Gastroesophageal sphincter (tissue), 4 donors: ENCODE measurements around the gene FAM234A. TPM values are rescaled to one million over a fixed set of nuclear protein-coding genes. Genes with fewer than 3 reads are reported as not detected.

ENCODE experiments used
- ATAC-seq: fragments of 150-250 bp; one replicate; pipeline ENCODE4 v1.9.1; 2016; ENCODE audit warnings: mild to moderate bottlenecking, moderate library complexity
- H3K27ac ChIP-seq, 4 donors: fragments of 200-600 bp; sonication (generic) in 3 of 4; 1 replicate in 3 of 4; 2 replicates in 1 of 4; pipeline ENCODE4 v1.5.1; 2016 to 2019
- H3K27me3 ChIP-seq: fragments of 200-600 bp; sonication (generic); one replicate; pipeline ENCODE4 v1.5.1; 2019
- H3K36me3 ChIP-seq, 2 donors: fragments of 200-600 bp; sonication (generic); one replicate each; pipeline ENCODE4 v1.5.1; 2019; ENCODE audit warnings: control low read depth in 1 of 2
- H3K4me1 ChIP-seq, 3 donors: fragments of 200-600 bp; sonication (generic); 1 replicate in 2 of 3; 2 replicates in 1 of 3; pipeline ENCODE4 v1.5.1; 2016 to 2019; ENCODE audit warnings: control low read depth in 2 of 3
- H3K4me3 ChIP-seq, 2 donors: fragments of 200-600 bp; sonication (generic); one replicate each; pipeline ENCODE4 v1.5.1; 2019; ENCODE audit warnings: mild to moderate bottlenecking in 1 of 2, moderate library complexity in 1 of 2
- H3K9me3 ChIP-seq, 3 donors: fragments of 200-600 bp; sonication (generic); one replicate each; pipeline ENCODE4 v1.5.1; 2017 to 2019; ENCODE audit warnings: control low read depth in 2 of 3
- EP300 ChIP-seq: sonication (generic); formaldehyde crosslinking; IDR thresholded peaks from one replicate; pipeline ENCODE4 v1.6.1; 2017; ENCODE audit warnings: antibody characterized with exemption, mild to moderate bottlenecking
- POLR2A ChIP-seq, 2 donors: fragments of 450-650 bp; IDR thresholded peaks; one replicate each; pipeline ENCODE4 v1.6.1; 2017; ENCODE audit warnings: antibody characterized with exemption in 2 of 2, mild to moderate bottlenecking in 2 of 2, moderate library complexity in 1 of 2
- POLR2AphosphoS5 ChIP-seq: sonication (generic); formaldehyde crosslinking; IDR thresholded peaks from one replicate; pipeline ENCODE4 v1.6.1; 2017; ENCODE audit warnings: antibody characterized with exemption
- WGBS, 2 donors: methylation state at CpG; one replicate each; pipeline ENCODE4 v1.1.5; 2018; ENCODE audit warnings: low coverage in 1 of 2; 5-methylcytosine and 5-hydroxymethylcytosine counted together
- total RNA-seq, 4 donors: library from RNA; depleted of rRNA; stranded (reverse); fragments of >200 nt; gene quantifications; one replicate each; pipeline ENCODE4 v1.1.0, GENCODE V29; 2016
- TF ChIP-seq, protein P1 (sequence below), 4 experiments: fragments of 200-600 bp in 2 of 4; fragments of 450-650 bp in 2 of 4; sonication (generic) in 1 of 4; IDR thresholded peaks; one replicate each; pipeline ENCODE4 v1.5.1; 2017 to 2019; ENCODE audit warnings: antibody characterized with exemption in 4 of 4, mild to moderate bottlenecking in 2 of 4, moderate library complexity in 2 of 4

Gene FAM234A
- total RNA-seq, 4 donors from 2014 or later: 54.5 to 123 (median 93.2) TPM

DNA sequence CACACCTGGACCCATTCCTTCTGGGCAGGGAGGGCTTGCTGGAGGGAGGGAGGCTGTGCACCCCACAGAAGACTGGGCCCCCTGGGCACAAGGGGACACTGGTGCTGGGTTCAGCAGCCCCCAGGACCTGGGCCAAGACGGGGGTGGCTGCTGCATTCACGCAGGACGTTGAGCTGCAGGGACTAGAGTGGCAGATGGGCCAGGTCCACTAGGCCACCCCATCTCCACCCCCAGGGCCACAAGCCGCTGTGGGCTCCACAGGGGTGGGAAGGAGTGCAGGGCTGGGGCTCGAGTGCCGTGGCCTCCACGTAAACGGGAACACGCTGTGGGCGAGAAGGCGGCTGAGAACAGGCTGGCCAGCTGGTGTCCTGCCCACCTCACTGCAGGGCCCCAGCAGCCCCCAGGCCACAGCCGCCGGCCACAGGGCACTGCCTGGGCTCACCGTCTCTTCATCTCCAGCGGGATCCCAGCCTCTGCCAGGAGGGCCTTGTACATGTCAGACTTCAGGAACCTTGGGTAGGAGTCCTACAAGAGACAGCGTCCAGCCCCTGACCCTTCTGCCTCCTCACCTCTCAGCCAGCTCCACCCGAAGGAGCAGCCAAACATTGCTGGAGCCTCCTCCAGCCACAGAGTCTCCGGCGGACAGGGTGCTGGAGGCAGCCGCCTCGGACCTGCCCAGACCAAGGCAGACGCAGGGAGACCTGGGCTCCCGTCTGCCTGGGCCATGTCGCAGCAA, 34.6 kb downstream of the FAM234A start:
- Histone ChIP-seq H3K4me1 (peaks cover 0 to under 1% (median 0%) of the 10 kb centered on the region in 3 donors), H3K9me3 (no peaks in the 10 kb centered on the region), H3K27ac (no peak overlapping the region), H3K36me3 (peaks cover 0 to 17% of the 10 kb centered on the region in 2 donors), H3K27me3 (no peaks in the 10 kb centered on the region), H3K4me3 (no peak overlapping the region)
- no CpG with 5 or more reads among the region's 24 CpGs for WGBS, 2 donors
- ATAC-seq: no peak
- TF ChIP-seq POLR2AphosphoS5 (no peak), EP300 (no peak), POLR2A (IDR thresholded peaks at IDR 0.05) (no peak)
- TF ChIP-seq, protein P1, sequence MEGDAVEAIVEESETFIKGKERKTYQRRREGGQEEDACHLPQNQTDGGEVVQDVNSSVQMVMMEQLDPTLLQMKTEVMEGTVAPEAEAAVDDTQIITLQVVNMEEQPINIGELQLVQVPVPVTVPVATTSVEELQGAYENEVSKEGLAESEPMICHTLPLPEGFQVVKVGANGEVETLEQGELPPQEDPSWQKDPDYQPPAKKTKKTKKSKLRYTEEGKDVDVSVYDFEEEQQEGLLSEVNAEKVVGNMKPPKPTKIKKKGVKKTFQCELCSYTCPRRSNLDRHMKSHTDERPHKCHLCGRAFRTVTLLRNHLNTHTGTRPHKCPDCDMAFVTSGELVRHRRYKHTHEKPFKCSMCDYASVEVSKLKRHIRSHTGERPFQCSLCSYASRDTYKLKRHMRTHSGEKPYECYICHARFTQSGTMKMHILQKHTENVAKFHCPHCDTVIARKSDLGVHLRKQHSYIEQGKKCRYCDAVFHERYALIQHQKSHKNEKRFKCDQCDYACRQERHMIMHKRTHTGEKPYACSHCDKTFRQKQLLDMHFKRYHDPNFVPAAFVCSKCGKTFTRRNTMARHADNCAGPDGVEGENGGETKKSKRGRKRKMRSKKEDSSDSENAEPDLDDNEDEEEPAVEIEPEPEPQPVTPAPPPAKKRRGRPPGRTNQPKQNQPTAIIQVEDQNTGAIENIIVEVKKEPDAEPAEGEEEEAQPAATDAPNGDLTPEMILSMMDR (IDR thresholded peaks at IDR 0.05): no peak

DNA sequence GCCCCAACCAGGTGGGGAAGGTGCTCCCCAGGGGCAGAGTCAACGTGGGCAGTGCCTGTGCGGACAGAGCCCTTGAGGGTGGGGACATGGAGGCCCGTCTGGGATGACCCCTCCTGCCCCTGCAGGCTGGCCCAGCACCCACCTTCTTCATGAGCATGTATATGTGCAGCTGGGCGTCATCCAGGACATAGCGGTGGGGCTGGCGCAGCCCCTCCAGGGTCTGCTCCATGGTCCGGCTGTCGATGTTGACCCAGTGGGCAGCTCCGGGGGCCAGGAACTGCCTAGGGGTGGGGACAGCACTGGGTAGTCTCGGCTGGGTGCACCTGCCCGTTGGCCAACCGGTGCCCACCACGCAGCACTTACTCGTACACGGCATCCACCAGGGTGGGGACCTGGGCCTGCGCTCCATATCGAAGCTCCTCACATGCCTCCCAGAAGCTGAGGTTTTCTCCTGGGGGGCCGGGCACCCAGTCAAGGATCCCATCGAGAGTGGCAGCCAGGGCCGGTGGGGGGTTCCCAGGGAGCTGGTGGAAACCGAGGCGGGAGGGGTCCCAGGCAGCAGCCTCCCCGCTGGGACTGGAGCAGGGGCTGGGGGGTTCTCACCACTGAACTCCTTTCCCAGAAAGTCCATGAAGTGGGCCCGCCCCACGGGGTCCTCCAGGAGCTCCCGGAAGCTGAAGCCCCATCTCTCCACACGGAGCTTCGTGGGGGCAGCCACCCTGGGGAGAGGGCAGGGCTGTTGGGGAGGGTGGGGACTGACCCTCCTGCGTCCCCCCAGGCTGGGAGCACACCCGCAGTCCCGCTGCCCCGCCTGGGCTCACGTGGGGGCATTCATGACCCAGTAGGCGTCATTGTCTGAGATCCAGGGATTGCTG, 36.0 kb downstream of the FAM234A start:
- no peak for TF ChIP-seq POLR2AphosphoS5
- no peak for TF ChIP-seq POLR2A (IDR thresholded peaks at IDR 0.05)
- TF ChIP-seq EP300: no peak
- TF ChIP-seq, protein P1 (IDR thresholded peaks at IDR 0.05): no peak
- WGBS, 2 donors: 80% methylated on average over 1 of the region's 34 CpGs; no CpG with 5 or more reads in 1 of the 2 donors
- Histone ChIP-seq H3K27ac (no peak overlapping the region), H3K36me3 (peaks cover 0 to 3% of the 10 kb centered on the region in 2 donors), H3K9me3 (no peaks in the 10 kb centered on the region), H3K4me1 (peaks cover 0 to 12% (median 6%) of the 10 kb centered on the region in 3 donors), H3K4me3 (no peak overlapping the region), H3K27me3 (peaks cover 11% of the 10 kb centered on the region)
- no peak for ATAC-seq

- Histone ChIP-seq H3K4me1 (peaks cover 0 to 21% (median 6%) of the 10 kb centered on the region in 3 donors), H3K27ac (no peak overlapping the region), H3K4me3 (no peak overlapping the region), H3K36me3 (no peaks in the 10 kb centered on the region), H3K27me3 (peaks cover 11% of the 10 kb centered on the region), H3K9me3 (no peaks in the 10 kb centered on the region)
- TF ChIP-seq POLR2AphosphoS5: no peak
- TF ChIP-seq, protein P1 (IDR thresholded peaks at IDR 0.05): no peak
- no peak for TF ChIP-seq POLR2A (IDR thresholded peaks at IDR 0.05)
- no peak for TF ChIP-seq EP300
- ATAC-seq: no peak
- 20 to 76% methylated on average over 2 to 13 of the region's 36 CpGs for WGBS, 2 donors
Measured at GRCh38 chr16:272633-273546, 38.3 kb downstream of the FAM234A start.

GRCh38 chr16:273547-274421, 39.2 kb downstream of the FAM234A start:
- no peak overlapping the region for H3K4me3 ChIP-seq
- TF ChIP-seq, protein P1 (IDR thresholded peaks at IDR 0.05): no peak
- TF ChIP-seq EP300: no peak
- no peak for TF ChIP-seq POLR2AphosphoS5
- WGBS, 2 donors: no CpG with 5 or more reads among the region's 30 CpGs
- H3K9me3 ChIP-seq: no peaks in the 10 kb centered on the region
- H3K27ac ChIP-seq: no peak overlapping the region
- no peak for ATAC-seq
- H3K4me1 ChIP-seq: peaks cover 0 to 21% (median 6%) of the 10 kb centered on the region in 3 donors
- H3K27me3 ChIP-seq: peaks cover 11% of the 10 kb centered on the region
- H3K36me3 ChIP-seq: no peaks in the 10 kb centered on the region
